Measurements from ENCODE around the gene EFNB2. TPM values are rescaled to one million over a fixed set of nuclear protein-coding genes. Genes with fewer than 3 reads are reported as not detected.

EFNB2 gene
- total RNA-seq, 1 donor from 2014 or later, result 20.5 TPM

- DNase-seq (ENCODE audit: low spot score), result no peak
Measured at GRCh38 chr13:106455777-106456176, 79.7 kb downstream of the EFNB2 start.

DNA sequence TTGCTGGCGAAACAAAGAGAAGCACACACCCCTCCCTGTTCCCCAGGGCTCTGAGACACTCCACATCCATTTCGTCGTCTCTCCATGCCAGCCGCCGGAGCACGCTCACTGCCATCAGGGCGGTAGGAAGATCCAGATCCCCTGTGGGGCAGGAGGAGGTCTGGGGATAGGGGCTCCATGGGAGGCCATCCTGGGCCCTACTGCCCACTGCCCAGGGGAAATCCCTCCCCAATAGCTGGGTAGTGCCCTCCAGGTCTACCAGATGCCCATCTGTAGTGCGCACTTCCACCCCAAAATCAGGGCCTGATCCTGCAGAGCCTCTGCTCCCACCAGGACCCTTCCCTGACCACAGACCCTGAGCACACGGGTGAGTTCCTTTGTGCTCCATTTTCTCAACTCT is 80.3 kb downstream of the EFNB2 start:
- no peak for DNase-seq (ENCODE audit: low spot score)

DNA sequence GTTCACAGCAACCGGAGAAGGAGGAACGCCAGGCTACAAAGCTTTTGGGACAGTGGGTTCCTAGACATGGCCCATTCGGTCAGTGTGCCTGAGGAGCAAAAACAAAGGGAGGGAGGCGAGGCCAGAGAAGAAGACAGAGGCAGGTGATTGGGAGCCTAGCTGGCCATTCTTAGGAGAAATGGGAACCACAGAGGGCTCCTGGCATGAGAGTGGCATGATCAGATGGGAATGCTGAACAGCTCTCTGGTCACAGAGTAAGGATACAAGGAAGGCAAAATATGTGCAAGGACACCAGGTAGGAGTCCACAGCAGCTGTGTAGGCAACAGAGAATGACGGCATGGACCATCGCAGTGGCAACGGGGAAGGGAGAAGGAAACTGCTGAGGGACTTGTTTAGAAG is 82.4 kb downstream of the EFNB2 start:
- DNase-seq (ENCODE audit: low spot score), result no peak

- DNase-seq (ENCODE audit: low spot score), result no peak
Measured at GRCh38 chr13:106450991-106451390, 84.5 kb downstream of the EFNB2 start.

GRCh38 chr13:106449096-106449495 is 86.4 kb downstream of the EFNB2 start:
- DNase-seq (ENCODE audit: low spot score), result no peak

- no peak for DNase-seq (ENCODE audit: low spot score)
Measured at GRCh38 chr13:106445996-106446395, 89.5 kb downstream of the EFNB2 start.

DNA sequence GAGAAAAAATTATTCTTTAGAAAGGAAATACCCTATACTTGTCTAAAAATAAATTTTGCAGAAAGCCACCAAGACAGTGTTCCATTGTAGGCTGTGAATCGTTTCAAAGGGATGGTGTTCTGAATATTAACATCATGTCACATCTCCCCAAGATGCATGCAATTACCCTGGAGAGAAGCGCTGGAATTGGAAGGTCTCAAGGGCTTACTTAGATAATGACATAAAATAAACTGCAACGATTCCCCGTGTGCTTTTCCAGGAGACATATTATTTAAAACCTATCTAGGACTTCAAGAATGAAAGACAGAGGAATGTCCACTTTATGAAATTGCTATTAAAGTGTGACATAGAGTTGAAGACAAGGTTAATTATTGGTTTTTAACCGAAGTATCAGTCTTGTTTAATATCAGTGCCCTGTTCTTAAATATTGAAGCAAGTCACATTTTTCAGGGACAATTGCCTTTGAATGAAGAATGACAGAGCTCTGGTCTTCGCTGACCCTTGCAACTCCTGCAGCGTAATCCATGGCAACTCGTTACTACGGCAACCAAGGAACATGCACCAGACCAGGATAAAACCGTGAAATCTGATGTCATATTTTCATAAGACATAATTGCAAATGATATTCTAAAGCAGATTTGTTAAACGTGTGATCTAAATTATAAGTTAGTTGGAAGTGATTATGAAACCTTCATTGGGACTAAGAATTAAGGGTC is 91.7 kb downstream of the EFNB2 start:
- DNase-seq (ENCODE audit: low spot score), result no peak

DNA sequence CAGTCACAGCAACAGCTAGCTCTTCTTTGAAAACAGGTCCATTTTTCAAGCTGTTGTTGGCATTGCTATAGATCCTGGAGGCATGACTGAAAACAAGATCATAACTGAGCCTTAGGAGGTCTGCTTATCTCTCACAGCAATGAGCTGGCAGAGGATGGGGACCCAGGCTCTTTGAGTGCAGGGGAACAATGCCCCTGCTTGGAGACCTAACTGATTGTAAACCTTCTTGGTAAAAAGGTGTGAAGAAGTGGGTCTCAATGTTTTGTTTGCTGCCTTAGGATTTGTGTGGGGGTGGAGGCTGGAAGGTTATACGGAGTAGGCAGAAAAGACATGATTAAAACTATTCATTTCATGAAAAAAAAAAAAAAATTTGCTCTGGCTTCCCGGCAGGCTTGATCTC is 94.6 kb downstream of the EFNB2 start:
- no peak for DNase-seq (ENCODE audit: low spot score)

Other genes starting within 250 kb of the EFNB2 start
- 89.8 TPM for gene ARGLU1, start 32.5 kb upstream of the EFNB2 start, total RNA-seq (ENCODE audit: insufficient read depth, low replicate concordance)

All from umbilical cord (tissue), 2 donors.